Measurements from ENCODE around the gene CLINT1.
"Not testable (repeated sequence)": the region's sequence is repeated elsewhere in the genome, so short reads cannot be mapped to it uniquely, and the experiment has no call there.

The CLINT1 gene

GRCh38 chr5:157858527-157859226 lies at the start of gene CLINT1:
CLINT1 (minus strand) TSS chr5:157859145; CDS start chr5:157858970, 175 bp downstream.
- DNase-seq (ENCODE audit: low read depth, low spot score) = peak; percentile 55

GRCh38 chr5:157908459-157908858 lies 49.5 kb upstream of the CLINT1 start:
- no peak for DNase-seq (ENCODE audit: low read depth, low spot score)

DNA sequence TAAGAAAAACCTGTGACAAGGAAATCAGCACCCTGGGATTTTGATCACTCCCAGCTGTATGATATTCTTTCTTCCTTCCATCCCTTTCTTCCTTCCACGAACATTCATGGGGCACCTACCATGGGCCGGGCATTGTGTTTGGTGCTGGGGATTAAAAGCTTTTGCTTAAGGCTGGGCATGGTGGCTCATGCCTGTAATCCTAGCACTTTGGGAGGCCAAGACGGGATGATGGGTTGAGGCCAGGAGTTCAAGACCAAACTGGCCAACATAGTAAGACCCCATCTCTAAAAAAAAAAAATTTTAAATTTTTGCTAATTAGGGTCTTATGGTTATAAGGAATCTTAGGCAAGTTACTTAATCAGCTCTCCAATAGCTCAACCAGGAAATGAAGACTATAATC lies 48.5 kb upstream of the CLINT1 start:
- no peak for DNase-seq (ENCODE audit: low read depth, low spot score)

DNA sequence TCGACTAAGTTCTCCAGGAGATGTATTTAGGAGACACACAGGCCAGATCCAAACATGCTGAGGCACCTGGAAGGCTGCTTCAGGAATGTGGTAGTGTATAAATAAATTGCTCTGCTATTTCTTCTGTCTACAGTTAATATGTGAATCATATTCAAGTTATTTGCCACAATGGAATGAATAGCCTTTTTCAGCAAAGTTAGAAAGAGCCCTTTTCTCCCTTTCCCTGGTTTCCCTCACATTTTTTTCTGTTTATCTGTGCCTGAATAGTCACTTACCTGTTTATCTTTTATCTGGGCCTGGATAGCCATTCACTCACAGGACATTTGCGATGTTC lies 44.1 kb upstream of the CLINT1 start:
- no peak for DNase-seq (ENCODE audit: low read depth, low spot score)

GRCh38 chr5:157902449-157903116 lies 43.6 kb upstream of the CLINT1 start:
- no peak for DNase-seq (ENCODE audit: low read depth, low spot score)

- DNase-seq (ENCODE audit: low read depth, low spot score) = no peak
Measured at GRCh38 chr5:157900644-157901043, 41.7 kb upstream of the CLINT1 start.

GRCh38 chr5:157893611-157894010 lies 34.7 kb upstream of the CLINT1 start:
- no peak for DNase-seq (ENCODE audit: low read depth, low spot score)

DNA sequence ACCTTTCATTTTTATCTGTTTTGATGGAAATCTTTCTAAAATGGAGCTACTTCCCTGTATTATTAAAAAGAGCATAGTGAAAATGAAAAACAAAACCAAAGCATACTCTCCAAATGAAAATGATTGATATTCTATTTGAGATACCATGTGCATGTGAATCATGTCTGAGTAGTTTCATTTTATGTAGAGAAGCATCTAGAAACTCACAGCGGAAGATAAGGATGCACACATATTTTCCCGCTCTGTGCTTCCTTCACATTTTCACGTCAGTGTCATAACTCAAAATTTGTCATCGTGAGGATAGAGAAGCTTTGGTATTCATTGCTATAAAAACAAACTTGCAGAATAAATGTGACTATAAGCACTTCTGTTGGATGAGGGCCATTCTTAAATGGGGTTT lies 34.0 kb upstream of the CLINT1 start:
- no peak for DNase-seq (ENCODE audit: low read depth, low spot score)

DNA sequence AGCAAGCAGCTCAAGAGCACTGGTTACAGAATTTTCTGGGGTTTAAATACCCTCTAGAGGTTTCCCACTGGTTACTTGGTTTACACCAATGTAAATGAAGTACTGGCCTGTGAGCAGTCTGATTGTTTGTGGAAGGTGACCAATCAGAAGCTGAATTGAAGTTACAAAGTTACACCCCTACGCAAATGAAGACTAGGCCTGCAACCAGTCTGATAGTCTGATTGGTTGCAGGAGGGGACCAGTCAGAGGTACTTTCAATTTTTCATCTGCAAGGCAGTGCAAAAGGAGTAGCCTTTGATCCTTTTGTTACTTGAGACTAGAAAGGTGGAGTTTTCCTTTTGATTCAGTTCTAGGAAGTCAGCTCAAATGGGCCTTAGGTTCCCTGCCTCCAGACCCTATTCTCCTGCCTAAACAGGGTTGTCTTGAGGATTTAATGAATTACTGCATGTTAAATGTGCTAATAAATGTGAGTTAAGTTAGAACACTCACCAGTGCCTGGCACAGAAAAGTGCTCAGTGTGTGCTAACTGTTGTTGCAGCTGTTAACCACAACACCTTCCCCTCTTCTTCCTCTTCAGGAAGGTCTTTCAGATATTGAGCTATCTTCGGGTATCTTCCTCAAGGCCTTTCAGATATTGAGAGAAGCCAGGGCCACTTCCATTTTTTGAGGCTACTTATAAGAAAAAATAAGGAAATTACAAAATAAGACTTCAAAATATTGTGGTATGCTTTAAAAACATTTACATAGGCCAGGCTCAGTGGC lies 32.1 kb upstream of the CLINT1 start:
- DNase-seq (ENCODE audit: low read depth, low spot score) = no peak

DNA sequence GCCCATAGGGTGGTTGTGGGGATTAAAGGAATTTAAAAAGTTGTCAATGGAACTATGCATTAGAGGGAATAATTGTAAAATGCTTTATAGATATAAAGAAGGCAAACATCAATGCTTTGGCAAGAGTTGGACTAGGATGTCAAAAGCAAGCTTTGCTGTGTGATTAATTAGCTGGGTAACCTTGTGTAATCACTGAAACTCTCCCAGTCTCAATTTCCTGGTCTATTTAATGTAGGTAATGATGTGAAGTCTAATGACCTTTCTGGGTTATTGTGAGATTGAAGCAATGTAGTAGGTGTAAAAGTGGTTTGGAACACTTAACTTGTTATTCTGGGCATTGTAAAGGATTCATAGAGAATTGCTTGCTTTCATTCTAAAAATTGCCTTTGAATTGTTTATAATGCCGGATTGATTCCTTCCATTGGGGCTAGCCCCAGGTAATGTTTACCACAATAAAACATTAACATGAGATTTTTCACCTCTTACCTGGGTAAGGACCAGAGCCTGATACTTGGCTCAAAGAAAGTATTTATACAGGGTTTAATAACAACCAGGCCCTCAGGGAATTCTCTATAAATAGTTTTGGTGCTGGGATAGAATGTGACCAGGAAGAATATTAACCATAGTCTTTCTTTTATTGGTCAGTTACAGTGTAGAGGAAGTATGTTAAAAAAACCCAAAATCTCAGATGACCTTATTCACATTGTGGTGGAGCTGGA lies 30.0 kb upstream of the CLINT1 start:
- DNase-seq (ENCODE audit: low read depth, low spot score) = no peak

GRCh38 chr5:157886796-157887380 lies 27.9 kb upstream of the CLINT1 start:
- DNase-seq (ENCODE audit: low read depth, low spot score) = no peak

GRCh38 chr5:157885051-157885450 lies 26.1 kb upstream of the CLINT1 start:
- not testable (repeated sequence) for DNase-seq (ENCODE audit: low read depth, low spot score)

GRCh38 chr5:157881498-157881897 lies 22.6 kb upstream of the CLINT1 start:
- not testable (repeated sequence) for DNase-seq (ENCODE audit: low read depth, low spot score)

DNA sequence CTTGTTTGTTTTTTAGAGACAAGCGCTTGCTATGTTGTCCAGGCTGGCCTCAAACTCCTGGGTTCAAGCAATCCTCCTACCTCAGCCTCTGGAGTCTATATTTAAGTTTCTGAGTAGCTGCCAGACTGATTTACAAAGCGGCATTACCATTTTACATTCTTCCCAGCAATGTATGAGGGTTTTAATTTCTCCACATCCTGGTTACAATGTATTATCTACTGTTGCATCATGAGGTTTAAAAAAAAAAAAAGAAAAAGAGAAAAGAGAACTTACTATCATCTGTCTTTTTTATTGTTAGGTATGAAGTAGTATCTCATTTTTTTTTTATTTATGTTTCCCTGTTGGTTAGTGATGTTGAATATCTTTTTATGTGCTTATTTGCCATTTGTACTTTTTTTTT lies 18.9 kb upstream of the CLINT1 start:
- no peak for DNase-seq (ENCODE audit: low read depth, low spot score)

DNA sequence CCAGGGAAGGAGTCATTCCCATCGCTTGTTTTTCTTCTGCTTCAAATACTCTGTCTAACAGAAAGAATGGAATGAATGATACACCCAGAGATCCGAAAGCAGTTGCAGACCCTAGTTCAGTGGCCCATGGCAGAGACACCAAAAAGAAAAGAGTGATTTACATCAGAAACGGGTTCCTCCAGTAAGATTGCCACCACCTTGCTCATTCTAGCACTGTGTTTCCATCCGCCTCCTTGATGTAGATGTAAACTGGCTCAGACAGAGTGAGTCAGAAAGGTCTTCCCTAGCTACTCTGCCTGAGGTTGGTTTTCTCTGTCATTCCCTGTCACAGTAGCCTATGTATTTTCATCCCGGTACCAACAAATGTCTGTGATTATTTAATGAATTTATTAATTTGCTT lies 15.9 kb upstream of the CLINT1 start:
- no peak for DNase-seq (ENCODE audit: low read depth, low spot score)

GRCh38 chr5:157870837-157871834 lies 12.2 kb upstream of the CLINT1 start:
- DNase-seq (ENCODE audit: low read depth, low spot score) = no peak

DNA sequence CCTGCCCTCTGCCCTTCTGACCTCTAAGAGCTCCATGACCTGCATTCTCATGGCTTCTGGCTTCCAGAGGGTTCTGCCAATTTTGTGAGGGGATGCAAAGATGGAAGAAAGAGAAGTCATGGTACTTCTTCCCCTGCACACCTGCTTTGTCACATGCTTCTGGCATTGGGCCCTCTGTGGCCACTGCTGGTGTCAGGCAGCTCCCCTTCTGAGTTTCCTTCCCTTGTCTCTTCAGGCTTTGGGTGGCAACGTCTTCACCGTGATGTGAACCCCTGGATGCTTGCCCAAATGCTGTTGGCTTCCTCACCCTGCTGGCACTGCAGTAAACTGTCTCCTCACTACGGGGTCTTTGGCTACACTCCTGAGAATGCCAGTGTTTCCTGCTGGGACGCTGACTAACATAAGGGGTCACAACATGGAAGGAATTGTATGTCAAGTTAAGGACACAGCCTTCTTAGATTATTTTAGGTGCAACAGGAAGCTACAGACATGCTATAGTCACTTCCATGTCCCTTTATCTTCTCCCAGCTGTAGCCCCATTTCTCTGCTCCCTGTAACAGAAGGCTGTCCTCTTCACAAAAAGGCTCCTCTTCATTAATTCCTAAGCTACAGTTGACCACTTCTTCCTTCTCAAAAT lies 8.9 kb upstream of the CLINT1 start:
- no peak for DNase-seq (ENCODE audit: low read depth, low spot score)

- no peak for DNase-seq (ENCODE audit: low read depth, low spot score)
Measured at GRCh38 chr5:157866536-157866935, 7.6 kb upstream of the CLINT1 start.

DNA sequence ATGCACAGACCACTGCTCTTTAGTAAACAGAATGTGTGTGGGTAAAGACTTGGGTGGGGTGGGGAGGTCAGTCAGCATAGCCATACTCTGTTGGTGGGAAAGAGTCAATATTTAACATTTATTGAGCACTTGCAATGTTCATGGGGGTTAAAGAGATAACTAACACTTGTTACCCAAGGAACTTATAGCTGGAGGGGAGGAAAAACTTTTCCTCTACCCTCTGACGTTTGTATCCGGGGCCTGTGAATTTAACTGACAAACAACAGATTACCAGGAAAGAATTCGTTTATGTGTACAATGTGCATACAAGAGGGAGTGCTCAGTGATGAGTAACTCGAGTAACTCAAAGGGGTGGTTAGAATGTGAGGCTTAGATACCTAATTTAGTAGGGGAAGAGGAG lies 6.8 kb upstream of the CLINT1 start:
- DNase-seq (ENCODE audit: low read depth, low spot score) = no peak

- DNase-seq (ENCODE audit: low read depth, low spot score) = no peak
Measured at GRCh38 chr5:157864067-157864466, 5.1 kb upstream of the CLINT1 start.
